Measurements from ENCODE around the gene AP1G2.

Gene AP1G2

DNA sequence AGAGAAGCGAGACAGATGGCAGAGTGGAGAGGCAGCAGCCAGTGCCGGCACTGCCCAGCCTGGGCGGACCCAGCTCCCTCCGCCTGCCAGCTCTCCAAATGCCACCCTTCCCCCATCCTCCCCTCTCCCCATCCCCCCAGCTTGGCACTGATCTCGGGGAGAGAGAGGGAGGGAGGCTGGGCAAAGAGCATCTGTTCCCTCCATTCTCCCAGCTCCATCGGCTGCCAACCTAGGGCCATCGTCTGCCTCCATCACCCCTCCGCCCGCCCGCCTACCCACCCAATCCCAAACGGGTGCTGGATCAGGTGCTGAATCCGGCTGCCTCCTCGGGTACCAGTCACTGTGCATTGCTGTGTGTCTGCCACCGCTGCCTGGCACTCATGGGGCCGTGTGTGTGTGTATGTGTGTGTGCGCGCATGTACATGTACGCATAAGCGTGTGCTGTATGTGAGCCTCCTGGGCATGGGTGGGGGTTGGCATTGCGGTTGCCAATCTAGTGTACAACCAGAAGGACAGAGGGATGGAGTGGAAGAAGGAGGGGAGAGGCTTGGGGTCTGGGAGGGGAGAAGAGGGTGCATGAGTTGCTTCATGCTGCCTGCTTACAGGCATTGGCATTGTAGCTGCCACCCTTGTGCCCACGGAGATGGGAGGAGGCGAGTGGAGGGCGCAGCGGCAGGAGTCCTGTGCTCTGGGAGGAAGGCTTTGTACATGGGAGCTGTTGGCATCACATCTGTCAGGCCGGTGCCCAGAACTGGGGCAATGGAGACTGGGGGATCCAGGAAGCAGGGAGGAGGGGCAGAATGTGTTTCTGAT, 54.4 kb downstream of the AP1G2 start:
- DNase-seq = no peak

DNA sequence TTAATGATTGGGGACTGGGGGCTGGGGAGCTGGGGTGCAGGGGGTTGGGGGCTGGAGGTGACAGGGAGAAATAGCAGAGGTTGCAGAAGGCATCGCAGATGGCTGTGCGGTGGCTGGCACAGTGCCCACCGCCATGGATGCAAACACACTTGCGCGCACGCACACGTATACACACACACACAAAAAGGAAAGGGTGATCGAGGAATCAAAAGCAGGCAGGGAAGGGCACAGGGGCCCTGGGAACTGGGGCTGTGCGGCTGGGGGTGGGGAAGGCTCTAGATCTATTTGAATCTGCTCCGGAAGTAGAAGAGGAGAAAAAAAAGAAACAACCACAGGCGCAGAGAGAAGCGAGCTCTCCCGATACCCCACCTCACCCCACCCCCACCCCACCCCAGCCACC, 55.4 kb downstream of the AP1G2 start:
- DNase-seq = no peak

All from activated naive CD4-positive, alpha-beta T cell (primary cell).